HG03575 (cell line): Measurements from ENCODE around the gene POU2F1.

Experiments used
- ATAC-seq: cut with Tn5 transposase; IDR thresholded peaks from one replicate; pipeline ENCODE4 v1.9.1; 2021; ENCODE audit not compliant: unreplicated experiment, insufficient number of reproducible peaks, low FRiP score; ENCODE audit errors: extremely low read depth

POU2F1 gene

GRCh38 chr1:167446966-167447365 is 226.3 kb downstream of the POU2F1 start:
- no peak for ATAC-seq

GRCh38 chr1:167447521-167448136 is 226.9 kb downstream of the POU2F1 start:
- no peak for ATAC-seq

GRCh38 chr1:167450843-167451242 is 230.2 kb downstream of the POU2F1 start:
- ATAC-seq = no peak

GRCh38 chr1:167452483-167452882 is 231.8 kb downstream of the POU2F1 start:
- ATAC-seq = no peak

GRCh38 chr1:167453123-167453522 is 232.4 kb downstream of the POU2F1 start:
- ATAC-seq = no peak

GRCh38 chr1:167454304-167454893 is 233.7 kb downstream of the POU2F1 start:
- no peak for ATAC-seq

GRCh38 chr1:167454894-167455785 is 234.5 kb downstream of the POU2F1 start:
- ATAC-seq = no peak

GRCh38 chr1:167455786-167456446 is 235.2 kb downstream of the POU2F1 start:
- no peak for ATAC-seq

GRCh38 chr1:167456524-167456923 is 235.8 kb downstream of the POU2F1 start:
- no peak for ATAC-seq

- ATAC-seq = no peak
Measured at GRCh38 chr1:167456926-167457325, 236.2 kb downstream of the POU2F1 start.

GRCh38 chr1:167457936-167458584 is 237.4 kb downstream of the POU2F1 start:
- ATAC-seq = no peak

- ATAC-seq = no peak
Measured at GRCh38 chr1:167460836-167461235, 240.2 kb downstream of the POU2F1 start.

- ATAC-seq = no peak
Measured at GRCh38 chr1:167462341-167462740, 241.7 kb downstream of the POU2F1 start.

- no peak for ATAC-seq
Measured at GRCh38 chr1:167463080-167463479, 242.4 kb downstream of the POU2F1 start.

- no peak for ATAC-seq
Measured at GRCh38 chr1:167463875-167464575, 243.3 kb downstream of the POU2F1 start.

GRCh38 chr1:167465018-167465417 is 244.3 kb downstream of the POU2F1 start:
- no peak for ATAC-seq

GRCh38 chr1:167465743-167466142 is 245.1 kb downstream of the POU2F1 start:
- ATAC-seq = no peak

- no peak for ATAC-seq
Measured at GRCh38 chr1:167467126-167467710, 246.5 kb downstream of the POU2F1 start.
